Measurements from ENCODE around the gene CYCS. TPM values are rescaled to one million over a fixed set of nuclear protein-coding genes. Genes with fewer than 3 reads are reported as not detected.

Gene CYCS
- total RNA-seq, 2 experiments from 2014 or later = 126 to 131 TPM

DNA sequence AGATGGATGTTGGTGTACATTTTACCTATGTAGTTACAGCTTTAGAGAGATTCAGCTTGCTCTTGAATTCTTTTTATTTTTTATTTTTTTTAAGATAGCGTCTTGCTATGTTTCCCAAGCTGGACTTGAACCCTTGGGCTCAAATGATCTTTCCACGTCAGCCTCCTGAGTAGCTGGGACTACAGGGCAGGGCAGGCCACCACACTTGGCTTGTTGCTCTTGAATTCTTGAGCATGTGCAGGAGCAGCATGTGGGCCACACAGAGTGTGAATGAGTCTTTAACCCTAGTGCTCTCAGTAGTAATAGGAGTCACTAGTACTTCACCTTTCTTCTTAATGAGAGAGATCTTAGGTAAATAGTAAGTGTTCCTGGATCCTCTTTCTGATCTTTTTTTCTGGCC, 26.7 kb upstream of the CYCS start:
- H3K4me3 Mint-ChIP-seq = no peak overlapping the region
- no peak for DNase-seq
- POLR2A ChIA-PET = interaction anchor here (1.1 kb wide), 1 partner anchor 26 kb away, joined by 4 read pairs; the partner anchor contains the start of gene CYCS

DNA sequence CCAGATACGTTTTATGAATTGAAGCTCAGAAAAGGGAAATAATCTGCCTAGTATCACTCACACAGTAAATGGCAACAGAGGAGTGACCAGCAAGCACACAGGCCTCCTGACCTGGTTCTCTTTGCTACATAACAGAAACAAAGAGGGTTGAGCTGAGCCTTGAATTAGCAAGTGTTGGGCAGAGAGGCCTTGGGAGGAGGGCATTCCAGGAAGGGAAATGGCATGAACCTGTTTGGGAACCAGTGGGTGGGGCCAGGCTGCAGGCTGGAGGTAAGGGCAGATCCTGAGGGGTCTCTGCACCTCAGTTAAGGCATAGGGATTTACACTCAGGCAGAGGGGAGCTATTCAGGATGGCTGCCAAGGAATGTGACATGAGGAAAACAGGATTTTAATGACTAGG, 24.8 kb upstream of the CYCS start:
- Histone ChIP-seq H3K27ac (ENCODE audit: low read depth in 1 of 2, low read length in 2 of 2) (no peak overlapping the region), H3K36me3 (ENCODE audit: insufficient read depth, low read length) (peaks cover 13% of the 10 kb centered on the region), H3K4me1 (ENCODE audit: insufficient read depth, low read length) (no peaks in the 10 kb centered on the region), H3K4me3 (ENCODE audit: low read length) (no peak overlapping the region), H3K9me3 (ENCODE audit: control insufficient read depth in 1 of 2, insufficient read depth in 1 of 2, low read length in 2 of 2) (no peaks in the 10 kb centered on the region), H3K27me3 (ENCODE audit: control insufficient read depth in 1 of 2, insufficient read depth in 2 of 2, low read length in 2 of 2) (no peaks in the 10 kb centered on the region)
- Mint-ChIP-seq H3K9me3 (no peaks in the 10 kb centered on the region), H3K4me3 (no peak overlapping the region), H3K4me1 (ENCODE audit: low read depth) (no peaks in the 10 kb centered on the region), H3K27me3 (no peaks in the 10 kb centered on the region), H3K36me3 (ENCODE audit: low read depth) (peaks cover 74% of the 10 kb centered on the region), H3K27ac (no peak overlapping the region)
- ATAC-seq (ENCODE audit: poor library complexity) (no peak), DNase-seq (no peak)
- TF ChIP-seq, protein P1, sequence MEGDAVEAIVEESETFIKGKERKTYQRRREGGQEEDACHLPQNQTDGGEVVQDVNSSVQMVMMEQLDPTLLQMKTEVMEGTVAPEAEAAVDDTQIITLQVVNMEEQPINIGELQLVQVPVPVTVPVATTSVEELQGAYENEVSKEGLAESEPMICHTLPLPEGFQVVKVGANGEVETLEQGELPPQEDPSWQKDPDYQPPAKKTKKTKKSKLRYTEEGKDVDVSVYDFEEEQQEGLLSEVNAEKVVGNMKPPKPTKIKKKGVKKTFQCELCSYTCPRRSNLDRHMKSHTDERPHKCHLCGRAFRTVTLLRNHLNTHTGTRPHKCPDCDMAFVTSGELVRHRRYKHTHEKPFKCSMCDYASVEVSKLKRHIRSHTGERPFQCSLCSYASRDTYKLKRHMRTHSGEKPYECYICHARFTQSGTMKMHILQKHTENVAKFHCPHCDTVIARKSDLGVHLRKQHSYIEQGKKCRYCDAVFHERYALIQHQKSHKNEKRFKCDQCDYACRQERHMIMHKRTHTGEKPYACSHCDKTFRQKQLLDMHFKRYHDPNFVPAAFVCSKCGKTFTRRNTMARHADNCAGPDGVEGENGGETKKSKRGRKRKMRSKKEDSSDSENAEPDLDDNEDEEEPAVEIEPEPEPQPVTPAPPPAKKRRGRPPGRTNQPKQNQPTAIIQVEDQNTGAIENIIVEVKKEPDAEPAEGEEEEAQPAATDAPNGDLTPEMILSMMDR (IDR thresholded peaks at IDR 0.05) = no peak
- ChIA-PET POLR2A (no interaction called here), CTCF (no interaction called here)
- intact Hi-C loops (cut with DNase I, micrococcal nuclease) = no loop called here

More for the DNA sequence above, 26.7 kb upstream of the CYCS start:
- Mint-ChIP-seq H3K36me3 (ENCODE audit: low read depth) (peaks cover 72% of the 10 kb centered on the region), H3K9me3 (no peaks in the 10 kb centered on the region), H3K27ac (no peak overlapping the region), H3K27me3 (no peaks in the 10 kb centered on the region), H3K4me1 (ENCODE audit: low read depth) (no peaks in the 10 kb centered on the region)
- intact Hi-C loops (cut with DNase I, micrococcal nuclease) = no loop called here
- TF ChIP-seq, protein P1 (IDR thresholded peaks at IDR 0.05) = no peak
- Histone ChIP-seq H3K36me3 (ENCODE audit: insufficient read depth, low read length) (peaks cover 13% of the 10 kb centered on the region), H3K27me3 (ENCODE audit: control insufficient read depth in 1 of 2, insufficient read depth in 2 of 2, low read length in 2 of 2) (no peaks in the 10 kb centered on the region), H3K9me3 (ENCODE audit: control insufficient read depth in 1 of 2, insufficient read depth in 1 of 2, low read length in 2 of 2) (no peaks in the 10 kb centered on the region), H3K4me1 (ENCODE audit: insufficient read depth, low read length) (no peaks in the 10 kb centered on the region), H3K4me3 (ENCODE audit: low read length) (no peak overlapping the region), H3K27ac (ENCODE audit: low read depth in 1 of 2, low read length in 2 of 2) (no peak overlapping the region)
- no peak for ATAC-seq (ENCODE audit: poor library complexity)
- CTCF ChIA-PET = no interaction called here

DNA sequence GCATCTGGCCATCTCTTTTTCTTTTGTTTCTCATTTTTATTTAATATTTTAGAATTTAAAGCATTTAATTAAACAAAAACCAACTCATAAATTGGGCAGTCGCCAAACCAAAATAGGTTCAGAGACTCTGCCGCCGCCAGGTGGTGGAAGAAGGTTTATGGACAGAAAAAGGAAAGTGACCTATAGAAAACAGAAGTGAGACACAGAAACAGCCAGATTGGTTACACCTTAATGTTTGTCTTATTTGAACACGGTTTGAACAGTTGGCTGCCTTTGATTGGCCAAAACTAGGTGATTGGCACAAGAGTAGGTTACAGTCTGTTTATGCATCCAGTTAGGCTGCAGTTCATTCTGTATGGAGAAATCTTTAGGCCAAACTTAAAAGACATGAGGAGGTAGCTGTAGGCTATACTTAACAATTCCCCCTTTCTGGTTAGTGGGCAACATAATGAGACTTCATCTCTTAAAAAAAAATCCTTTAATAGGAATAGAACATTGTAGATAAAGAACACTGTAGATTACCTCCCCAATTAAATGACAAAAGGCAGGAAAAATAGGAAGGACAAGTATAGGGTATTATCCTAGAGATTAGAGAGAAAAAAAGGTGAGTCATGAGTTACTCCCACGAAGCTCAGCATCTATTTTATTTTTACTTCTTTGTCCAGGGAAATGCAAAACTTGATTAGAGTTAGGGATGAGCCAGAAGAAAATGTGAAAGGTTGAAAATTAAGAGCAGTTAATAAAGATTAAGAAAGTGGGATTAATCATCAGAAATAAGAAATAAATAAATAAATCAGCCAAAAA, 23.9 kb upstream of the CYCS start:
- no peak overlapping the region for H3K27ac ChIP-seq (ENCODE audit: low read depth in 1 of 2, low read length in 2 of 2)
- no peaks in the 10 kb centered on the region for H3K27me3 ChIP-seq (ENCODE audit: control insufficient read depth in 1 of 2, insufficient read depth in 2 of 2, low read length in 2 of 2)
- H3K4me1 ChIP-seq (ENCODE audit: insufficient read depth, low read length) = no peaks in the 10 kb centered on the region
- ATAC-seq (ENCODE audit: poor library complexity) (no peak), DNase-seq (no peak)
- Mint-ChIP-seq H3K9me3 (no peaks in the 10 kb centered on the region), H3K27ac (no peak overlapping the region), H3K4me1 (ENCODE audit: low read depth) (no peaks in the 10 kb centered on the region), H3K4me3 (no peak overlapping the region), H3K27me3 (no peaks in the 10 kb centered on the region), H3K36me3 (ENCODE audit: low read depth) (peaks cover 65% of the 10 kb centered on the region)
- ChIA-PET POLR2A (no interaction called here), CTCF (no interaction called here)
- TF ChIP-seq, protein P1 (IDR thresholded peaks at IDR 0.05) = no peak
- no peak overlapping the region for H3K4me3 ChIP-seq (ENCODE audit: low read length)
- intact Hi-C loops (cut with DNase I, micrococcal nuclease) = no loop called here
- peaks cover 13% of the 10 kb centered on the region for H3K36me3 ChIP-seq (ENCODE audit: insufficient read depth, low read length)
- no peaks in the 10 kb centered on the region for H3K9me3 ChIP-seq (ENCODE audit: control insufficient read depth in 1 of 2, insufficient read depth in 1 of 2, low read length in 2 of 2)
